Esophagus muscularis mucosa (tissue), 4 donors: ENCODE data around the gene ELP4.

Experiments used
- CTCF ChIP-seq, 3 experiments: fragments of 200-600 bp in 2 of 3; fragments of 450-650 bp in 1 of 3; sonication (generic) in 2 of 3; IDR thresholded peaks; one replicate each; pipeline ENCODE4 v1.5.1; 2017 to 2019; ENCODE audit warnings: antibody characterized with exemption in 3 of 3, mild to moderate bottlenecking in 2 of 3, moderate library complexity in 1 of 3
- EP300 ChIP-seq: sonication (generic); formaldehyde crosslinking; IDR thresholded peaks from one replicate; pipeline ENCODE4 v1.6.1; 2017; ENCODE audit warnings: antibody characterized with exemption
- POLR2AphosphoS5 ChIP-seq, 2 donors: sonication (generic); formaldehyde crosslinking; IDR thresholded peaks; one replicate each; pipeline ENCODE4 v1.6.1; 2017; ENCODE audit warnings: antibody characterized with exemption in 2 of 2

- TF ChIP-seq CTCF (IDR thresholded peaks at IDR 0.05) (no peak), POLR2AphosphoS5 (IDR thresholded peaks at IDR 0.05) (no peak), EP300 (no peak)
Observed at GRCh38 chr11:31645747-31646146, 136.2 kb downstream of the ELP4 start.
